Activated naive CD4-positive, alpha-beta T cell treated with anti-CD3 and anti-CD28 coated beads, Interleukin-2, amount 50 U/mL, for 24 hours (primary cell): Measurements from ENCODE around the gene VEPH1.

Experiments
- H3K27ac Mint-ChIP-seq: one replicate; pipeline ENCODE4 v1.8.0; 2021; ENCODE audit warnings: mild to moderate bottlenecking, mixed read lengths
- H3K27me3 Mint-ChIP-seq: one replicate; pipeline ENCODE4 v1.8.0; 2021; ENCODE audit warnings: mixed read lengths
- H3K36me3 Mint-ChIP-seq: one replicate; pipeline ENCODE4 v1.8.0; 2021; ENCODE audit warnings: mixed read lengths
- H3K4me1 Mint-ChIP-seq: one replicate; pipeline ENCODE4 v1.8.0; 2021; ENCODE audit warnings: mixed read lengths
- H3K4me3 Mint-ChIP-seq: one replicate; pipeline ENCODE4 v1.8.0; 2021; ENCODE audit warnings: mild to moderate bottlenecking, mixed read lengths
- H3K9me3 Mint-ChIP-seq: one replicate; pipeline ENCODE4 v1.8.0; 2021; ENCODE audit warnings: mixed read lengths

The VEPH1 gene

GRCh38 chr3:157467200-157467599 lies 36.0 kb downstream of the VEPH1 start:
- Mint-ChIP-seq H3K27me3 (peaks cover 6% of the 10 kb centered on the region), H3K4me3 (no peak overlapping the region), H3K36me3 (no peaks in the 10 kb centered on the region)

GRCh38 chr3:157465741-157466140 lies 37.5 kb downstream of the VEPH1 start:
- H3K27ac Mint-ChIP-seq: no peak overlapping the region
- H3K27me3 Mint-ChIP-seq: peaks cover 6% of the 10 kb centered on the region

More at GRCh38 chr3:157467200-157467599, 36.0 kb downstream of the VEPH1 start:
- Mint-ChIP-seq H3K9me3 (no peaks in the 10 kb centered on the region), H3K27ac (no peak overlapping the region), H3K4me1 (no peaks in the 10 kb centered on the region)

GRCh38 chr3:157464321-157464720 lies 38.9 kb downstream of the VEPH1 start:
- H3K4me1 Mint-ChIP-seq: no peaks in the 10 kb centered on the region
- peaks cover 16% of the 10 kb centered on the region for H3K27me3 Mint-ChIP-seq
- H3K36me3 Mint-ChIP-seq: no peaks in the 10 kb centered on the region

More at GRCh38 chr3:157465741-157466140, 37.5 kb downstream of the VEPH1 start:
- H3K4me1 Mint-ChIP-seq: no peaks in the 10 kb centered on the region
- no peaks in the 10 kb centered on the region for H3K9me3 Mint-ChIP-seq
- H3K36me3 Mint-ChIP-seq: no peaks in the 10 kb centered on the region
- no peak overlapping the region for H3K4me3 Mint-ChIP-seq

GRCh38 chr3:157463816-157464215 lies 39.4 kb downstream of the VEPH1 start:
- no peak overlapping the region for H3K27ac Mint-ChIP-seq
- H3K27me3 Mint-ChIP-seq: peaks cover 16% of the 10 kb centered on the region
- H3K36me3 Mint-ChIP-seq: no peaks in the 10 kb centered on the region
- no peak overlapping the region for H3K4me3 Mint-ChIP-seq
- H3K4me1 Mint-ChIP-seq: no peaks in the 10 kb centered on the region
- H3K9me3 Mint-ChIP-seq: no peaks in the 10 kb centered on the region

More at GRCh38 chr3:157464321-157464720, 38.9 kb downstream of the VEPH1 start:
- H3K27ac Mint-ChIP-seq: no peak overlapping the region
- no peak overlapping the region for H3K4me3 Mint-ChIP-seq
- no peaks in the 10 kb centered on the region for H3K9me3 Mint-ChIP-seq

GRCh38 chr3:157460253-157460652 lies 43.0 kb downstream of the VEPH1 start:
- Mint-ChIP-seq H3K27me3 (peaks cover 17% of the 10 kb centered on the region), H3K9me3 (no peaks in the 10 kb centered on the region), H3K36me3 (no peaks in the 10 kb centered on the region), H3K27ac (no peak overlapping the region), H3K4me3 (no peak overlapping the region), H3K4me1 (no peaks in the 10 kb centered on the region)

- H3K4me3 Mint-ChIP-seq: no peak overlapping the region
- no peaks in the 10 kb centered on the region for H3K9me3 Mint-ChIP-seq
- H3K27me3 Mint-ChIP-seq: peaks cover 17% of the 10 kb centered on the region
- no peaks in the 10 kb centered on the region for H3K4me1 Mint-ChIP-seq
- H3K27ac Mint-ChIP-seq: no peak overlapping the region
- no peaks in the 10 kb centered on the region for H3K36me3 Mint-ChIP-seq
Observed at GRCh38 chr3:157459706-157460105, 43.5 kb downstream of the VEPH1 start.

- peaks cover 6% of the 10 kb centered on the region for H3K27me3 Mint-ChIP-seq
Observed at GRCh38 chr3:157453824-157454223, 49.4 kb downstream of the VEPH1 start.

GRCh38 chr3:157452097-157452496 lies 51.1 kb downstream of the VEPH1 start:
- Mint-ChIP-seq H3K27me3 (peaks cover 4% of the 10 kb centered on the region), H3K4me3 (no peak overlapping the region), H3K36me3 (no peaks in the 10 kb centered on the region), H3K27ac (no peak overlapping the region), H3K4me1 (no peaks in the 10 kb centered on the region), H3K9me3 (no peaks in the 10 kb centered on the region)

More at GRCh38 chr3:157453824-157454223, 49.4 kb downstream of the VEPH1 start:
- no peaks in the 10 kb centered on the region for H3K4me1 Mint-ChIP-seq
- no peak overlapping the region for H3K27ac Mint-ChIP-seq
- no peak overlapping the region for H3K4me3 Mint-ChIP-seq
- H3K36me3 Mint-ChIP-seq: no peaks in the 10 kb centered on the region
- H3K9me3 Mint-ChIP-seq: no peaks in the 10 kb centered on the region

- H3K36me3 Mint-ChIP-seq: no peaks in the 10 kb centered on the region
- no peaks in the 10 kb centered on the region for H3K27me3 Mint-ChIP-seq
- H3K4me1 Mint-ChIP-seq: no peaks in the 10 kb centered on the region
- no peaks in the 10 kb centered on the region for H3K9me3 Mint-ChIP-seq
- no peak overlapping the region for H3K4me3 Mint-ChIP-seq
- no peak overlapping the region for H3K27ac Mint-ChIP-seq
Observed at GRCh38 chr3:157447026-157447694, 56.1 kb downstream of the VEPH1 start.

- no peak overlapping the region for H3K4me3 Mint-ChIP-seq
- H3K27me3 Mint-ChIP-seq: no peaks in the 10 kb centered on the region
Observed at GRCh38 chr3:157445857-157446256, 57.4 kb downstream of the VEPH1 start.

GRCh38 chr3:157444797-157445184 lies 58.4 kb downstream of the VEPH1 start:
- Mint-ChIP-seq H3K9me3 (no peaks in the 10 kb centered on the region), H3K4me3 (no peak overlapping the region), H3K4me1 (no peaks in the 10 kb centered on the region), H3K27me3 (no peaks in the 10 kb centered on the region), H3K36me3 (no peaks in the 10 kb centered on the region), H3K27ac (no peak overlapping the region)

More at GRCh38 chr3:157445857-157446256, 57.4 kb downstream of the VEPH1 start:
- Mint-ChIP-seq H3K27ac (no peak overlapping the region), H3K4me1 (no peaks in the 10 kb centered on the region), H3K9me3 (no peaks in the 10 kb centered on the region), H3K36me3 (no peaks in the 10 kb centered on the region)

GRCh38 chr3:157443905-157444796 lies 59.1 kb downstream of the VEPH1 start:
- H3K4me1 Mint-ChIP-seq: no peaks in the 10 kb centered on the region
- H3K36me3 Mint-ChIP-seq: no peaks in the 10 kb centered on the region
- H3K27me3 Mint-ChIP-seq: peaks cover 1% of the 10 kb centered on the region
- H3K9me3 Mint-ChIP-seq: no peaks in the 10 kb centered on the region
- no peak overlapping the region for H3K27ac Mint-ChIP-seq
- H3K4me3 Mint-ChIP-seq: no peak overlapping the region

- Mint-ChIP-seq H3K9me3 (no peaks in the 10 kb centered on the region), H3K4me1 (no peaks in the 10 kb centered on the region), H3K27ac (no peak overlapping the region), H3K27me3 (peaks cover 7% of the 10 kb centered on the region), H3K36me3 (no peaks in the 10 kb centered on the region), H3K4me3 (no peak overlapping the region)
Observed at GRCh38 chr3:157442729-157443128, 60.5 kb downstream of the VEPH1 start.

GRCh38 chr3:157441102-157441624 lies 62.1 kb downstream of the VEPH1 start:
- Mint-ChIP-seq H3K36me3 (no peaks in the 10 kb centered on the region), H3K4me1 (peaks cover 8% of the 10 kb centered on the region), H3K4me3 (no peak overlapping the region), H3K27ac (no peak overlapping the region), H3K9me3 (no peaks in the 10 kb centered on the region), H3K27me3 (peaks cover 15% of the 10 kb centered on the region)

GRCh38 chr3:157438194-157438730 lies 65.0 kb downstream of the VEPH1 start:
- Mint-ChIP-seq H3K4me3 (no peak overlapping the region), H3K36me3 (no peaks in the 10 kb centered on the region), H3K4me1 (peaks cover 8% of the 10 kb centered on the region), H3K27ac (no peak overlapping the region), H3K27me3 (peaks cover 24% of the 10 kb centered on the region), H3K9me3 (no peaks in the 10 kb centered on the region)
